Middle frontal gyrus (tissue), 1 donor: ENCODE measurements around the gene RHEX.

Experiments used
- DNase-seq: peaks from one replicate; pipeline ENCODE4 v3.0.0-alpha.2; 2015; ENCODE audit warnings: low spot score; ENCODE audit errors: extremely low spot score

The RHEX gene

DNA sequence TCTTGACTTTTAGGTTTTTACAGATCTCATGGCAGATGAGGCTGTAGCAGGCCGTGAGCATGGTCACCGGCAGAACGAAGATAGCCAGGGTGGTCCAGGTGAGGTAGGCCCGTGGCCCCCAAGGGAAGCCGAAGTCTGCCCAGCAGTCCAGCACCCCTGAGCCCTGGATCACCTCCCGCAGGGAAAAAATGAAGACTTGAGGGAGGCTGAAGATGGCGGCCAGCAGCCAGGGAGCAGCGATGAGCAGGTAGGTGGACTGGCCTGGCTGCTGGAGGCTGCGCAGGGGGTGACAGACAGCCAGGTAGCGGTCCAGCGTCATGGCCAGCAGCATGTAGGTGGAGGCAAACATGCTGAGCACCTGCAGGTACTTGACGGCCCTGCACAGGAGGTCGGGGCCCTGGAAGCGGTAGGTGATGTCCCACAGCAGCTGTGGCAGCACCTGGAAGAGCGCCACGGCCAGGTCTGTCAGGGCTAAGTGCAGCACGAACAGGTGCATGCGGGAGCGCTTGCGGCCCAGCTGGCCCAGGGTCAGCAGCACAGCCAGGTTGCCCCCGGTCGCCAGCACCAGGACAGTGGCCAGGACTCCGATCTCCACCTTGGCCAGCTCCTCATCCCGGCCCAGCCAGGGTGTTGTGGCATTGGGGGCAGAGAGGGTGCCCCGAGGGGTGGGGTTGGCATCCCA is 63.4 kb downstream of the RHEX start:
- no peak for DNase-seq

DNA sequence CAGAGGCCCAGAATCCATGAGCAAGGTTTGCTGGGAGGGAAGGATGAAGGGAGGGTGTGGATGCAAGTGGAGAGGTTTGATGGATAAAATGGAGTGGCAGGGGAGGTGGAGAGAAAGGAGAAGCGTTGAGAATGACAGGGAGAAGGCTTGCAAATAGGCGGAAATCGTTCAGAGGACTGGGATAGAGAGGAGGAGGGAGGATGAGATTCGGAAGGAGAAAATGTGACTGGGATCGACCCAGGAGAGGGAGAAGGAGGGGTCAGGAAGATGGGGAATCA is 63.8 kb downstream of the RHEX start:
- DNase-seq: no peak

DNA sequence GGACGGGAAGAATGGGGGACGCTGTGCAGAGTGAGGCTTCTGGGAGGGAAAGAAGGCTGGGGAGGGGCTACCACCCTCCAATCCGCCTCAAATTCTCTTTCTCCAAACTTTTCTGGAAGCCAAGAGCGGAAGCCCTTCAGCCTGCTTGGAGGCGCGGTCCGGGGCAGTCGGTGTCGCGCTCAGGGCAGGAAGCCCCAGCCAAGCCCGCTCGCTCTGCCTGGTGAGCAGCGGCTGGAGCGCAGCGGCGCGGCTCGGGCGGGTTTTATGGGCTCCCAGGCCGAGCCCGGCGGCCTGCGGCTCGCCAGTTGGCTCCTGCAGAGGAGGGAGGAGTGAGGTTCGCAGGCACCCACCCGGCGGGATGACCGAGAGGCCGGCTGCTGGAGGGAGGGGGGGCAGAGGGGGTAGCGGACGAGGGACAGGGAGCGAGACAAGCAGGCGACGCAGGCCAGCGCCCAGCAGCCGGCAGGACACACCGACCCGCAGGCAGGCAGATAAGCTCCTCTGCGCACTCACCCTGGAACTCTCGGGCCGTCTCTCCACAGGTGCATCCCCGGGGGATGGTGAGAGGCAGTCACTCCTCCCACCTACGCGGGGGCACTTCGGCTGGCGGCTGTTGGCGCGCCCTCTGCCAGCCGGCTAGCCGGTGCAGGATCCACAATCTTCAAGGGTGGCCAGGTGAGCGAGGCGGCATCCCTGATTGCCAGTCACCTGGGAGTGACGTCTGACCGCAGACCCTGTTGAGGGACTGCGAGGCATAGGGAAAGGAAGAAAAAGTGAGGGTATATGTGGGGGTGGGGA is 64.4 kb downstream of the RHEX start, which contains the start of gene AVPR1B:
TSS of gene AVPR1B (minus strand) at position 238 of the 798 bp plus-strand sequence. CDS start 498 bp downstream, outside the sequence.
- no peak for DNase-seq

- no peak for DNase-seq
Measured at GRCh38 chr1:206120406-206120805, 67.4 kb downstream of the RHEX start.

- DNase-seq: no peak
Measured at GRCh38 chr1:206121269-206121668, 68.3 kb downstream of the RHEX start.

- no peak for DNase-seq
Measured at GRCh38 chr1:206122686-206123085, 69.7 kb downstream of the RHEX start.

DNA sequence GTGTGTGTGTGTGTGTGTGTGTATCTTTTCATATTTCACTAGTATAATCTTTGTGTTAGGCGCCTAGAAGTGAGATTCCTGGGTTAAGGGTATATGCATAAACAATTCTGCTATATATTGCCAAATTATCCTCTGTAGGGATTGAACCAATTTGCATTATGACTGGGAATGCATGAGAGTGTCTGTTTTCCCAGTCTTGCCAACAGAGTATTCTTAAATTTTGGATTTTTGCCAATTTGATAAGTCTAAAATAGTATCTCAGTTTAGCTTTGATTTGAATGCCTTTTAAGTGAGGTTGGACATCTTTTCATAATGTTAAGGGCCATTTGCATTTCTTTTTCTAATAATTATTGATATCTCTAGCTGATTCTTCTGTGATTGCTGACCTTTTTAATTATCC is 72.4 kb downstream of the RHEX start:
- DNase-seq: no peak

DNA sequence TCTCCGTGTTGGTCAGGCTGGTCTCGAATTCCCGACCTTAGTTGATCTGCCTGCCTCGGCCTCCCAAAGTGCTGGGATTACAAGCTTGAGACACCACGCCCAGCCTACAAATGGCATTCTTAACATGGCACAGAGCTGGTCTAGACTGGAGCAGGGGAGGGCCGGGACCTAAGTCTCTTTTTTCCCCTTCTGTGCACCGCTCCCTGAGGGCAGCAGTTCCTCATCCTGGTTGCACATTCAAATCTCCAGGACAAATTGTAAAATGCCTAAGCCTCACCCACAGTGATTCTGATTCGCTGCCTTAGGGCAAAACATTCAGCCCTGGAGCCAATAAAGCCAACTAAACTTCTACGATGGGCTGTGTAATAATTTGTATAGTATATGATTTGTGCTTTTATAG is 74.4 kb downstream of the RHEX start:
- no peak for DNase-seq

GRCh38 chr1:206128196-206128595 is 75.2 kb downstream of the RHEX start:
- DNase-seq: no peak

DNA sequence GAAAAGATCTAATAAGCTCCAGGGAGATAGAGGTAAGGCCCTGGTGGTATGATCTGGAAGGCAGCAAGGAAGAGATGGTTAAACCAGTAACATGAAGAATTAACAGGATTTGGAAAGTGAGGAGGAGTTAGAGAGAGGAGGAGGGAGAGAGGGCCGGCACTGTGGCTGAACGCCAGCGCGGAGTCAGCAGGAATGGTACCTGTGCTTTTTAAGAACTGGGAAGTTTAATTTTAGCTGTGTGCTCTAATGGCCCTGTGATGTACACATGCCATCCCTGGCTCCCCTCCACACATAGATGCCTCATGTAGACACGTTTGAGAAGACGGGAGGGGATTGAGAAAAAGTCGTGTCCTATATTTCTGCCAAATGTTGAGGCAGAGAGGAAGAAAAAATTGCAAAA is 78.1 kb downstream of the RHEX start:
- DNase-seq: no peak

GRCh38 chr1:206133751-206134415 is 80.9 kb downstream of the RHEX start:
- DNase-seq: no peak

GRCh38 chr1:206135248-206135647 is 82.3 kb downstream of the RHEX start:
- DNase-seq: no peak

GRCh38 chr1:206136241-206136640 is 83.3 kb downstream of the RHEX start:
- DNase-seq: no peak

- DNase-seq: no peak
Measured at GRCh38 chr1:206142011-206142410, 89.0 kb downstream of the RHEX start.

DNA sequence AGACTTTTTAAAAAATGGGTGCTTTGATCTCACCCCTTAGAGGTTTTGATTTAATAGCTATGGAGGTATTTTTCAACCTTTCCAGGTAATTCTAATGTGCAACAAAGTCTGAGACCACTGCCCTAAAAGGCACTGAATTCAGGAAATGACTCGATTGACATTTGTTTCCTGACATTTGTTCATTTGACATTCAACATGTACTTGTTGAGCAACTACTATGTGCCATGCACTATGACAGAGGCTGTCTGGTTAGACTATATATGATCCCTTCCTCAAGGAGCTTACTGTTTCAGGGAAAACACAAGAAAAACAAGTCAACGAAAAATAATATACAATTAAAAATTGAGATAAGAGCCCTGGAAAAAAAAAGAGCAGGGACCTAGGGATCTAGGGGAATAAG is 89.8 kb downstream of the RHEX start:
- no peak for DNase-seq

DNA sequence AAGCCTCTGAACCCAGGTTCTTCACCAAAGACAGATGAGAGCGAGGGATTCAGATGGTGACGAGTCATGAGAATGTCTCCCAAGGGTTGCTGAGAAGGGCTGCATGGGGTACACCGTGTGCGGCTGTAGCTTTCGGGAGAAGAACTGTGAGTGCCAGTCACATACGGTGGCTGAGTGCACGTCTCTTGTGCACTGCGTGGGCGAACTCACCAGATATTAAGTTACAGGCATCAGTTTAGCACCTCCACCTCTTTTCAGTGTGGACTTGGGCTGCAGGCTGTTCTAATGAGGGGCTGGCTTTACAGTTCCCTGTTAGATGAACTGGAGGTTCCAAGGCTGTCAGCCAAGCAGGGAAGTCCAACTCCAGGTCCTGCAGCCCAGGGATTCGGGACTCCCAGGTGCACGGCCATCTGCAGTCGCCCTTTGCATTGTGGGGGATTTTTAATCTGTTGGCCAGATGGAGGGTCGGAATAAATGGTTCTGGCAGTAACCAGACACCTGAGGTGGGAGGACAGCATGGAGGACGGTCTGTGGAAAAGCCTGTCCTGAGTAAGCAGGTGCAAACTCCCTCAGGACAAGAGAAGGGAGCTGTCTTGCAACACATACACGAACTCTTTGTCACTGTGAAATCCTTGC is 90.7 kb downstream of the RHEX start:
- DNase-seq: no peak

- no peak for DNase-seq
Measured at GRCh38 chr1:206144605-206145004, 91.6 kb downstream of the RHEX start.

- no peak for DNase-seq
Measured at GRCh38 chr1:206145771-206146290, 92.9 kb downstream of the RHEX start.
